ENCODE data around the gene ZMYM5. TPM values are rescaled to one million over a fixed set of nuclear protein-coding genes. Genes with fewer than 3 reads are reported as not detected.

ZMYM5 gene
- total and polyA plus RNA-seq, 9 of the 15 experiments (the other 6 are each of a cell fraction or from before 2014, with no cell fraction given), result 5.4 to 11.9 (median 7.8) TPM

DNA sequence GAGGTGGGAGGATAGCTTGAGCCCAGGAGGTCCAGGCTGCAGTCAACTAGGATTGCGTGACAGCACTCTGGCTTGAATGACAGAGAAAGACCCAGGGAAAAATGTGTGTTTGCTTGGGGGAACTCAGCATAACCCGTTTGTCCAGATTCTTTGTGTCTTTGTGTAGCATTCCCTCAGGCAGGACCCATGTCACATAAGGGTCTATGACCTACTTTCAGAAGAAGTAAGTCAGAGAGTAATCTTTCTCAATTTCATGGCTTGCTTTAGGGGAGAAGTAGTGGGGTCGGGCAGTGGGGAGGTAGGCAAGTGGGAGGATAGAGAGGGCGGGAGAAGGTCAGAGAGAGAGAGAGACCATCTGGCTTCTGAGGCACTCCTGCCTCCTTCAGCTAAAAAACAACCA, 68.8 kb downstream of the ZMYM5 start (continued):
- no peak for TF ChIP-seq MGA (IDR thresholded peaks at IDR 0.05)
